HG02642 (cell line): Measurements from ENCODE around the gene AGRN.
"Not testable (repeated sequence)": the region's sequence is repeated elsewhere in the genome, so short reads cannot be mapped to it uniquely, and the experiment has no call there.

ENCODE experiments used
- ATAC-seq: cut with Tn5 transposase; IDR thresholded peaks from one replicate; pipeline ENCODE4 v1.9.1; 2021; ENCODE audit warnings: mild to moderate bottlenecking; ENCODE audit not compliant: unreplicated experiment, poor library complexity

Gene AGRN

GRCh38 chr1:999725-1000356 lies 20.1 kb upstream of the AGRN start, which contains the start of gene HES4:
Gene HES4 (minus strand): TSS chr1:1000097. CDS start chr1:999973, 124 bp downstream.
- ATAC-seq = peak; percentile 39

DNA sequence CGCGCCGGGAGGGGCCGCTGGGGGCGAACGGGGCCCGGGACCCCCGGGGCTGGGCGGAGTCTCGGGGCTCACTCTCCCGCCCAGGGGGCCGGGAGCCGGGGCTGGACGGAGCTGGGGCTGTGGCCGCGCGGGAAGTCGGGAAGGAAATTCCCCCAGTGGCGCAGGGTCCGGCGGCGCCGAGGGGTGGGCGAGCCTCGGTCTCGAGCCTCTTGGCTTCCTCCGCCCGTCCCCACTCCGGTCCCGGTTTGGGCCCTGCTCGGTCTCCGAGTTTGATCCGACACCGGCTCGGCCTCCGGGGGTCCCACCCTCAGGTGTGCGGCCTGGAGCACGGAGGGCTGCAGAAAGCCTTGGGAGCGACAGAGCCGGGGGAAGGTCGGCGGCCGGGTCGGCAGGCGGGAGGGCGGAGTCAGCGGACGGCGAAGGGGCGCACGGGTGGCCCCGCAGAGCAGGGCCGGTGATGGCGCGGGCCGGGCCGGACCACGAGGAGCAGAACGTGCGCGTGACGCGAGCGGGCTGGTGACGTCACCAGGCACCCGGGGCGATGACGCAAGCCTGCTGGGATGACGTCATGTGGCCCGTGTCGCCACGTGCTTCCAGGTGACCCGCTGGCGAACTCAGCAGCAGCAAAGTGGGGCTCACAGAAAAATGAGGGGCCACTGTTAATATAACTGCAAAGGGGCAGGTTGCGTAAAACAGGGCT lies 19.4 kb upstream of the AGRN start:
- peak; percentile 24 for ATAC-seq

GRCh38 chr1:1001057-1001783 lies 18.7 kb upstream of the AGRN start:
- no peak for ATAC-seq

GRCh38 chr1:1003618-1004419 lies 16.1 kb upstream of the AGRN start:
- ATAC-seq = no peak

- ATAC-seq = no peak
These were observed 15.5 kb upstream of the AGRN start for GRCh38 chr1:1004420-1004779.

DNA sequence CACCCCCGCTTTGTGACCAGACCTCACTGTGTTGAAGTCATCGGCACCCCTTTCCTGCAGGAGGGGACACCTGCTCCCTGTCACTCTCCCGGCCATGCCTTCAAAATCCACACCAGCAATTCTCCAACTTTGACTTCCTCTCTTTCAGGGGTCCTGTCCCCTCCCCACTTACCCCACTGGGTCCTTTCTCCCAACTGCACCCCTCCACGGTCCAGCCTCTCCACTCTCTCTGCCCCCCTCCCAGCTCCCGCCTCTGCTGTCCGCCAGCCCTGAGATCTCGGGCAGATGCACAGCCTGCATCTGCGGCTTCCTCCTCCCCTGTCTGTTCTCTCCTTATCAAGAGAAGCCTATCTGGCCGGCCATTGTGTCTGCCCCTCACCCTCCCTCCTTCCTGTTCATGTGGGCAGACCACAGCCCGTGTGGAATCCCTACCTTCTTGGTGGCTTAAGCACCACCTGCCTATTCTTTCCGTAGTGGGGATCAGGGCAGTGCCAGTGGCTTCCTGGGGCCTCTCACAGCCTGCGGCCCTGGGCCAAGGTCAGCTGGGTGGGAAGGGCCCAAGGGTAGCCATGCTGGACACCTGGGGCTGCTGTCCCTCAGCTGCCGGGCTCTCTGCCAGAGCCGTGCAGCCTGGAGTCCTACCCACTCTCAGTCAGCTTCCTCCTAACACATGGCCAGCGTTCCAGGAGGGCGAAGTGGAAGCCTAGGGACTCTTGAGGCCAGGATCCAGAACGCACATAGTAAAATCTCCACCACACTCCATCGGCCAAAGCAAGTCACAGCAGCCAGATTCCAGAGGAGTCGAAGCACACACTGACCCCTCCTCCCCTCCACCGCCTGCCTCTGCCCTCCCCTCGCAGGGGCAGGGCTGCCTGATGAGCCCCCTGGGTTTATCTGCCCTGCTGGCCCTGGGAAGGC lies 14.9 kb upstream of the AGRN start:
- ATAC-seq = no peak

- no peak for ATAC-seq
These were observed 14.1 kb upstream of the AGRN start for GRCh38 chr1:1005774-1006304.

DNA sequence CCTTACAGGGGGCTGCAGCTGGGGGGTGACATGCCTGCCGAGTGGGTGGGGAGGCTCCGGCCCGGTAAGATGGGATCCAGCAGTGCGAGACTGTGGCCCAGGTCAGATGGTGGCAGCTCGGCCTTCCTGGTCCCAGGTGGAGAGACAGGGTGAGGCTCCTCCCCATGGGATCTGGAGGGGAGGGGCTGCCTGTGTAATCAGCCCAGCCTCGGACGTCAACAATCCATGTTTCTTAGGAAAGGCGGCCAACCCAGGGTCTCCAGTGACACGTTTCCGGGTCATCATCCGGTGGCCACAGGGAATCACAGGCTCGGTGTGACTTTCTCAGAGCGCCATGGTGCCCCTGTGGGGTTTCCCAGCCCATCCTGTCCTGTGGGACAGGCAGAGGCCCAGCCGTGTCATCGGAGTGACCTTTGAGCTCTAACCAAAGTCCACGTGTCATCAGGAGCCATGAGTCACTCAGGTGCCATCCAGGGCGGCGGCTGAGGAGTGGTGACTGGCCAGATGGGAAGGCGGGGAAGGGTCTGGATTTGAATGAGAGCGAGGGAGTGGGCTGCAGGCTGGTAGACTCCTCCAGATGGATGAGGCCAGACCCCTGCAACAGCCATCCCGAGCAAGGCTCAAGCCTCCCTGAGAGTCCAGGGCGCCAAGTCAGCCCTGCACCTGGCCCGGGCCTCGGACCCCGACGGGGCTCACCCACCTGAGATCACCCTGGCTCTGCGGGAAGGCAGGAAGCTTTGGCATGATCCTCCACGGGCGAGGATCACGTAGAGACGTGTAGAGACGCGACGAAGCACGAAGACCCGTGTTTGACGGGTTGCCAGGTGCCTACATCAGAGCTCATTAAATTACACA lies 13.4 kb upstream of the AGRN start:
- ATAC-seq = no peak

DNA sequence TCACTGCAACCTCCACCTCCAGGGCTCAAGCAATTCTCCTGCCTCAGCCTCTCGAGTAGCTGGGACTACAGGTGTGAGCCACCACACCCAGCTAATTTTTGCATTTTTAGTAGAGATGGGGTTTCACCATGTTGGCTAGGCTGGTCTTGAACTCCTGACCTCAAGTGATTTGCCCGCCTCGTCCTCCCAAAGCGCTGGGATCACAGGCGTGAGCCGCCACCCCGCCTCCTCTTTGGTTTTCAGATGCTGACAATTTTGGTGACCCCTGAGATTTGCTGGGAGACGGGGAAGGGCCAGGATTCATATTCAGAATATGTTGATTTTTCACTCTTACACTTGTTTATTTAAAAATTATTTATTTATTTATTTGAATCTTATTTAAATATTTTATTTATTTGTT lies 9.8 kb upstream of the AGRN start:
- ATAC-seq = not testable (repeated sequence)

DNA sequence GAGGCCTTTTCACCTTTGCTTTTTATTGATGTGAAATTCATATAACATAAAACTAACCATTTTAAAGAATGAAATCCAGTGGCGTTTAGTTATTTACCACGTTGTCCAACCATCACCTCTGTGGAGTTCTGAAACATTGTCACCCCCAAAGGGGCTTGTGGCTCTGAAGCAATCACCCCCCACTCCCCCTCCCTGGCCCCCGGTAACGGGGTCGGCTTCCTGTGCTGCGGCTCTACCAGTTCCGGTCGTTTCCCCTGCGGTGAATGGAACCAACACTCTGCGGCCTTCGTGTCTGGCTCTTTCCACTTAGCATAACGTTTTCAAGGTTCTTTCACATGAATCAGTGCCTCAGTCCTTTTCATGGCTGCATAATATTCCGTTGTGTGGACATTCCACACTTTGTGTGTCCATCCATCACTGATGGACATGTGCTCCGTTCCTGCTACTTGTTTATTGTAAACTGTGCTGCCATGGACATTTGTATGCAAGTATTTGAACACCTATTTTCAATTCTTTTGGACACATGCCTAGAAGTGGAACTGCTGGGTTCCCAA lies 8.4 kb upstream of the AGRN start:
- no peak for ATAC-seq

DNA sequence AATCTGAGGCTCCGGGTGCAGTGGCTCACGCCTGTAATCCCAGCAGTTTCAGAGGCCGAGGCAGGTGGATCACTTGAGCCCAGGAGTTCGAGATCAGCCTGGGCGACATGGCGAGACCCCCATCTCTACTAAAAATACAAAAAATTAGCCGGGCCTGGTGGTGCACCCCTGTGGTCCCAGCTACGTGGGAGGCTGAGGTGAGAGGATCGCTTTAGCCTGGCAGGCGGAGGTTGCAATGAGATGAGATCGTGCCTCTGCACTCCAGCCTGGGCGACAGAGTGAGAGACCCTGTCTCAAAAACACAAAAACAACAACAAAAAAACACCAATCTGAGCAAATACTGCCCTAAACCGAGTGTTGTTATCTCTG lies 7.2 kb upstream of the AGRN start:
- peak; percentile 3 for ATAC-seq

DNA sequence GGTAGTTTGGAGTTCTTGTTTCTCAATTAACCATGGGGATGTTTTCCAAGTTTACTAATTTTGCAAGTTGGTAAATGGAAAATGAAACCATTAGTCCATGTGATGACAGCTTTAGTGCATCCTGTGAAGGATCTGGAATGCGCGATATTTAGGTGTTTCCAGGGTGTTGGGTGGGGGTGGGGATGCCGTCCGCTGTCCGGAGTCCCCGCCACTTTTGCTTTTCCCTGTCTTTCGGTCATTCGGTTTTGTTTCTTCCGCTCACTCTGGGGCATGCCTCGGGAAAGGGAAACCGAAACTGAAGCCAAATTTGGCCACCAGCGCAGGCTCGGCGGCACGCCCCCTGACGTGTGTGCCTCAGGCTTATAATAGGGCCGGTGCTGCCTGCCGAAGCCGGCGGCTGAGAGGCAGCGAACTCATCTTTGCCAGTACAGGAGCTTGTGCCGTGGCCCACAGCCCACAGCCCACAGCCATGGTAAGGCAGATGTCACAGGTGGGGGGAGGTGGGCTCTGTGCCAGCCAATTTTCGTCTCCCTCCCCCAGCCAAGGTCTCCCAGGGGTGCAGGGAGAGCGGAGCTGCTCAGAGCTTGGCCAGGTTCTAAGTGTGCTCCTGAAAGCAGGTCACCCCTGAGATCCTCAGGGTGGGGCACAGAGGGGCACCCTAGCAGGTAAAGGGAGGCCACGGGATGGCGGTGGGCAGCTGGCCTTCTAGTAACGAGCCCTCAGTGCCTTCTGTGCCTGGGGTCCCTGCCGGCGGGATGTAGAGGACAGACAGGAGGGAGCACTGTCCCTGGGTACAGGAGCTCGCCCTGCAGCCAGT lies 6.6 kb upstream of the AGRN start, which contains the start of gene ISG15:
ISG15 (plus strand) TSS at position 393 of the 817 bp plus-strand sequence; CDS start at position 470, 77 bp downstream.
- ATAC-seq = peak; percentile 84

GRCh38 chr1:1013922-1014648 lies 5.8 kb upstream of the AGRN start:
- ATAC-seq = no peak

DNA sequence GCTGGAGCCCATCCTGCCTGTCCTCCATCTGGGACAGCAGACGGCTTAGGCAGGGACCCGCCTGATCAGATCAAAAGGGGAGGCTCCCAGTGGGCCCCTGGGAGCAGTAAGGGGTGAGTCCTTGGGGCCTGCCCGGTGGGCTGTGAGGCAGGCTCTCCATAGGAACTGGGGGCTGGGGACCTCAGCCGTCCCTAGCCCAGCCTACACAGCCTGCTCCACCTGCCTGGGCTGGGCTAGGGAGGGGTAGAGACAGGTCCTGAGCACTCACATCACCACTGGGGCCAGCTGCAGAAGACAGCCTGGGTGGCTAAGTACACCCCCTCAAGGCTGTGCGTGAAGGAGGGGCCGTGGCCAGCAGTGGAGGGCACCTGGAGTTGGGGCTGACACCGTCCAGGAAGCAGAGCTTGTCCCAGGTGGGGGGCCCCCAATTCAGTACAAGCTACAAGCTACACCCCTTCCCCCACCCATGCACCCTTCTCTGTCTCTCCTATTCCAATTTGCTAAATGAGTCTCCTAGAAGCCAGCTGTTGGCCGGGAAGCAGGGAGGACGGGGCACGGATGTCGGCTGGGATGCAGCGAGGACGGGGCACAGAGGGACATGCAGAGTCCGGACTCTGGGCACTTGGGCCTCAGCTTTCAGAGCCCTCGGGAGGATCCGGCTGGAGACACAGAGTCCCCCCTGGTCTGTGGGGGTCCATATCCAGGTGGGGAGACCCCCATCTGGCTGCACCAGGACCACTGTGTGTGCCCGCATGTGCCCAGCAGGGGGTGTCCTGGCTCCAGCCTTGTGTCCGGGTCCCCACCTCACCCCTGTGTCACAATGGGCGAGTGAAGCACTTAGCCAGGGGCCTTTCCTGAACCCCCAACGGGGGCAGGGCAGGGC lies 4.9 kb upstream of the AGRN start:
- no peak for ATAC-seq

GRCh38 chr1:1017397-1018320 lies 2.3 kb upstream of the AGRN start:
- not testable (repeated sequence) for ATAC-seq
